Epithelial cell of prostate (primary cell): ENCODE measurements around the gene ARID2.

Experiments
- DNase-seq: peaks from one replicate; pipeline ENCODE4 v3.0.0-alpha.2; 2011; ENCODE audit warnings: low read depth, low spot score
- H3K27ac ChIP-seq: fragments of 450-650 bp; 2 replicates; pipeline ENCODE4 v1.5.1; 2017; ENCODE audit warnings: mild to moderate bottlenecking

The ARID2 gene

GRCh38 chr12:45729233-45730083 lies at the start of gene ARID2:
ARID2 (plus strand) TSS chr12:45729706; CDS start chr12:45729837, 131 bp downstream.
- peak within 1 kb of the TSS; percentile 97 for H3K27ac ChIP-seq
- no peak for DNase-seq

GRCh38 chr12:45680362-45680761 lies 49.1 kb upstream of the ARID2 start:
- DNase-seq, result no peak
- H3K27ac ChIP-seq, result no peak overlapping the region

- DNase-seq, result no peak
Observed at GRCh38 chr12:45681465-45681864, 48.0 kb upstream of the ARID2 start.

GRCh38 chr12:45685680-45686079 lies 43.8 kb upstream of the ARID2 start:
- no peak for DNase-seq
- no peak overlapping the region for H3K27ac ChIP-seq

More at GRCh38 chr12:45681465-45681864, 48.0 kb upstream of the ARID2 start:
- no peak overlapping the region for H3K27ac ChIP-seq

GRCh38 chr12:45687081-45688015 lies 42.2 kb upstream of the ARID2 start:
- H3K27ac ChIP-seq, result no peak overlapping the region
- DNase-seq, result no peak

- H3K27ac ChIP-seq, result no peak overlapping the region
- DNase-seq, result no peak
Observed at GRCh38 chr12:45688183-45688582, 41.3 kb upstream of the ARID2 start.

- no peak for DNase-seq
- H3K27ac ChIP-seq, result no peak overlapping the region
Observed at GRCh38 chr12:45695035-45695434, 34.5 kb upstream of the ARID2 start.

GRCh38 chr12:45695606-45696005 lies 33.9 kb upstream of the ARID2 start:
- no peak overlapping the region for H3K27ac ChIP-seq
- no peak for DNase-seq

GRCh38 chr12:45696049-45696448 lies 33.5 kb upstream of the ARID2 start:
- H3K27ac ChIP-seq, result no peak overlapping the region
- DNase-seq, result no peak

GRCh38 chr12:45697371-45697770 lies 32.1 kb upstream of the ARID2 start:
- DNase-seq, result no peak

GRCh38 chr12:45701296-45701695 lies 28.2 kb upstream of the ARID2 start:
- DNase-seq, result no peak
- no peak overlapping the region for H3K27ac ChIP-seq

More at GRCh38 chr12:45697371-45697770, 32.1 kb upstream of the ARID2 start:
- H3K27ac ChIP-seq, result no peak overlapping the region

GRCh38 chr12:45703942-45704341 lies 25.6 kb upstream of the ARID2 start:
- H3K27ac ChIP-seq, result no peak overlapping the region
- no peak for DNase-seq

- DNase-seq, result no peak
- H3K27ac ChIP-seq, result no peak overlapping the region
Observed at GRCh38 chr12:45704968-45705367, 24.5 kb upstream of the ARID2 start.

GRCh38 chr12:45705404-45705803 lies 24.1 kb upstream of the ARID2 start:
- DNase-seq, result no peak
- H3K27ac ChIP-seq, result no peak overlapping the region

- no peak overlapping the region for H3K27ac ChIP-seq
- no peak for DNase-seq
Observed at GRCh38 chr12:45707241-45707857, 22.2 kb upstream of the ARID2 start.

GRCh38 chr12:45708363-45708762 lies 21.1 kb upstream of the ARID2 start:
- no peak overlapping the region for H3K27ac ChIP-seq
- DNase-seq, result no peak

- no peak for DNase-seq
- no peak overlapping the region for H3K27ac ChIP-seq
Observed at GRCh38 chr12:45708901-45709300, 20.6 kb upstream of the ARID2 start.

- no peak for DNase-seq
- no peak overlapping the region for H3K27ac ChIP-seq
Observed at GRCh38 chr12:45712319-45712718, 17.2 kb upstream of the ARID2 start.

- no peak for DNase-seq
- H3K27ac ChIP-seq, result peak overlapping the region; percentile 9
Observed at GRCh38 chr12:45713078-45713477, 16.4 kb upstream of the ARID2 start.

- DNase-seq, result no peak
Observed at GRCh38 chr12:45718306-45718705, 11.2 kb upstream of the ARID2 start.

GRCh38 chr12:45720069-45720468 lies 9.4 kb upstream of the ARID2 start:
- H3K27ac ChIP-seq, result no peak overlapping the region
- DNase-seq, result no peak

More at GRCh38 chr12:45718306-45718705, 11.2 kb upstream of the ARID2 start:
- no peak overlapping the region for H3K27ac ChIP-seq
